GM12878 (cell line): Measurements from ENCODE around the gene TMEM140. TPM values are rescaled to one million over a fixed set of nuclear protein-coding genes. Genes with fewer than 3 reads are reported as not detected.
A peak's percentile ranks its signal among the peaks of the same experiment; 100 is the strongest.

Source experiments
- BCL11A ChIP-seq: IDR thresholded peaks from 2 replicates; pipeline ENCODE4 v1.6.1; 2011; ENCODE audit warnings: low read depth, low read length
- BCL3 ChIP-seq: IDR thresholded peaks from 2 replicates; pipeline ENCODE4 v1.6.1; 2011; ENCODE audit warnings: borderline replicate concordance, low read depth, mild to moderate bottlenecking, moderate library complexity, low read length; ENCODE audit not compliant: insufficient read depth, poor library complexity, severe bottlenecking
- BMI1 ChIP-seq: fragments of 450-650 bp; IDR thresholded peaks from 2 replicates; pipeline ENCODE4 v1.6.1; 2016; ENCODE audit warnings: mild to moderate bottlenecking, moderate library complexity, borderline replicate concordance
- CTCF ChIP-seq, 3 experiments: IDR thresholded peaks in 2 of 3; conservative IDR thresholded peaks in 1 of 3; 2 replicates each; pipeline ENCODE4 v1.5.1; 2011; ENCODE audit warnings: low read depth in 3 of 3, low read length in 3 of 3, mild to moderate bottlenecking in 3 of 3, control low read depth in 2 of 3, moderate library complexity in 2 of 3, inconsistent platforms in 1 of 3, mixed read lengths in 1 of 3; ENCODE audit not compliant: control insufficient read depth in 2 of 3, insufficient read depth in 1 of 3; ENCODE audit errors: extremely low read depth in 1 of 3
- EZH2 ChIP-seq: IDR thresholded peaks from 2 replicates; pipeline ENCODE4 v1.6.1; 2012; ENCODE audit warnings: low read depth, mild to moderate bottlenecking, control low read depth, inconsistent platforms, low read length, borderline replicate concordance; ENCODE audit not compliant: control insufficient read depth
- IKZF2 ChIP-seq, 2 experiments: fragments of 450-650 bp; IDR thresholded peaks; 2 replicates each; pipeline ENCODE4 v1.6.1; 2017; ENCODE audit warnings: mild to moderate bottlenecking in 2 of 2, moderate library complexity in 2 of 2
- KLF5 ChIP-seq: fragments of 450-650 bp; IDR thresholded peaks from 2 replicates; pipeline ENCODE4 v1.6.1; 2014; ENCODE audit warnings: mild to moderate bottlenecking; ENCODE audit not compliant: partially characterized antibody
- MEF2A ChIP-seq: IDR thresholded peaks from 2 replicates; pipeline ENCODE4 v1.6.1; 2011; ENCODE audit warnings: low read depth, mild to moderate bottlenecking, low read length, moderate library complexity; ENCODE audit not compliant: insufficient read depth
- MEF2B ChIP-seq: fragments of 450-650 bp; IDR thresholded peaks from 2 replicates; pipeline ENCODE4 v1.6.1; 2018; ENCODE audit warnings: mild to moderate bottlenecking, moderate library complexity; ENCODE audit not compliant: partially characterized antibody, poor library complexity, severe bottlenecking
- PAX8 ChIP-seq: fragments of 450-650 bp; IDR thresholded peaks from 2 replicates; pipeline ENCODE4 v1.6.1; 2017; ENCODE audit warnings: mild to moderate bottlenecking, moderate library complexity
- PRDM15 ChIP-seq: fragments of 450-650 bp; formaldehyde crosslinking; IDR thresholded peaks from 2 replicates; pipeline ENCODE4 v1.4.0; 2020; ENCODE audit warnings: mild to moderate bottlenecking, moderate library complexity
- RELA ChIP-seq: fragments of 450-650 bp; IDR thresholded peaks from 2 replicates; pipeline ENCODE4 v1.8.0; 2014; ENCODE audit warnings: borderline replicate concordance; ENCODE audit not compliant: partially characterized antibody
- SPI1 ChIP-seq: IDR thresholded peaks from 2 replicates; pipeline ENCODE4 v1.6.1; 2011; ENCODE audit warnings: low read depth, mild to moderate bottlenecking, low read length, moderate library complexity, borderline replicate concordance; ENCODE audit not compliant: insufficient read depth
- WRNIP1 ChIP-seq: IDR thresholded peaks from 2 replicates; pipeline ENCODE4 v1.6.1; 2011; ENCODE audit warnings: low read depth, low read length, improper control_type of control experiment, borderline replicate concordance
- ZNF217 ChIP-seq: fragments of 450-650 bp; IDR thresholded peaks from 2 replicates; pipeline ENCODE4 v1.6.1; 2017; ENCODE audit warnings: antibody characterized with exemption, mild to moderate bottlenecking
- ZNF592 ChIP-seq: fragments of 450-650 bp; IDR thresholded peaks from 2 replicates; pipeline ENCODE4 v1.6.1; 2017; ENCODE audit warnings: mild to moderate bottlenecking, moderate library complexity
- ZSCAN29 ChIP-seq: fragments of 450-650 bp; IDR thresholded peaks from 2 replicates; pipeline ENCODE4 v1.6.1; 2017; ENCODE audit warnings: mild to moderate bottlenecking, moderate library complexity
- polyA plus RNA-seq, 11 experiments: library from polyadenylated mRNA; depleted of rRNA in 4 of 11; unstranded in 6 of 11; stranded (reverse) in 5 of 11; fragments of >200 nt; fragmentation: Nextera tagmentation in 4 of 11; fragmentation: Illumina TruSeq in 1 of 11; extraction: Ambion mirVana in 4 of 11; extraction: Trizol in 1 of 11; gene quantifications; 1 replicate in 1 of 11; 2 replicates in 10 of 11; pipeline versions ENCODE4 v1.2.1 to v1.2.3, GENCODE V29; 2011 to 2016; ENCODE audit warnings: inconsistent platforms in 2 of 11, missing spikeins in 2 of 11, low read depth in 1 of 11
- total RNA-seq, 4 experiments: library from RNA; depleted of rRNA in 3 of 4; stranded (reverse); fragments of >200 nt in 3 of 4; fragmentation: Illumina TruSeq in 1 of 4; extraction: Trizol in 1 of 4; gene quantifications; 2 replicates each; pipeline versions ENCODE4 v1.2.1 to v1.2.3, GENCODE V29; 2013 to 2021

Gene TMEM140
- total and polyA plus RNA-seq, 10 of the 15 experiments (the other 5 are each of a cell fraction or from before 2014, with no cell fraction given): 0.85 to 20.7 (median 3.3) TPM

GRCh38 chr7:135211179-135211945 lies 63.5 kb downstream of the TMEM140 start, which contains the start of gene WDR91 (continued):
- no peak for TF ChIP-seq CTCF (IDR thresholded peaks at IDR 0.05 in 2 of 3, conservative IDR thresholded peaks at IDR 0.05 in 1 of 3; ENCODE audit: control insufficient read depth in 2 of 3, extremely low read depth in 1 of 3, insufficient read depth in 1 of 3, low read depth in 3 of 3, low read length in 3 of 3)
- TF ChIP-seq RELA: no peak
- no peak for TF ChIP-seq KLF5
- peak in 1 of 2 experiments; percentile 30; a peak in 1 of 4 replicates for TF ChIP-seq IKZF2 (IDR thresholded peaks at IDR 0.05)
- no peak for TF ChIP-seq EZH2
- TF ChIP-seq BMI1: no peak
- no peak for TF ChIP-seq PAX8
- 0 out of 2 replicates have a peak, but pooled peaks have one; percentile 13 for TF ChIP-seq ZSCAN29
- TF ChIP-seq WRNIP1: no peak
- TF ChIP-seq MEF2B: no peak
- 0 out of 2 replicates have a peak, but pooled peaks have one; percentile 54 for TF ChIP-seq SPI1
- no peak for TF ChIP-seq MEF2A
- TF ChIP-seq ZNF592: no peak
- no peak for TF ChIP-seq PRDM15
- no peak for TF ChIP-seq BCL3
- no peak for TF ChIP-seq BCL11A
- TF ChIP-seq ZNF217: no peak
